Mammary epithelial cell (primary cell): ENCODE results near the gene BRF1.

Experiments
- EZH2 ChIP-seq: IDR thresholded peaks from 2 replicates; pipeline ENCODE4 v1.6.1; 2012; ENCODE audit warnings: low read length, inconsistent platforms, borderline replicate concordance
- TF ChIP-seq, protein P1 (sequence below), 2 donors: IDR thresholded peaks in 1 of 2; conservative IDR thresholded peaks in 1 of 2; 2 replicates each; pipeline ENCODE4 v1.5.1; 2011 to 2012; ENCODE audit warnings: inconsistent platforms in 2 of 2, low read length in 2 of 2, mild to moderate bottlenecking in 2 of 2, control low read depth in 1 of 2, low read depth in 1 of 2; ENCODE audit not compliant: insufficient read depth in 1 of 2; ENCODE audit errors: extremely low read depth in 1 of 2

DNA sequence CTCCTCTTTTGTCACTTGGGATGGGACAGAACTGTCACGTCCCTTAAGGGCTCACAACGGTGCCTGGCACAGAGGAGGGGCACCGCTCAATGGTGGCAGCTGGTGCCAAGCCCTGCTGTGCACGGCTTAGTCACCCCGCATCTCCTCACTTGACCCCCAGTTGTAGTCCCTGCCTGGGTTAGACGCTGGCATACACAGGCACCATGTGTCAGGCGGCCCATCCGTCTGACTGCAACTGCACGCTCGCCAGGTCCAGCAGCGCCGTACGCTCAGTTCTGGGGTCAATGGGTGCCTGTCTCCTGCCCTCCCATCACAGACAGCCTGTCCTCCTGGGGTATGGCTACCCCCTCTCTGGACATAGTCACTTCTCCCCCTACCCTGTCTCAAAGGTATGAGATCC, 12.2 kb upstream of the BRF1 start:
- TF ChIP-seq, protein P1, sequence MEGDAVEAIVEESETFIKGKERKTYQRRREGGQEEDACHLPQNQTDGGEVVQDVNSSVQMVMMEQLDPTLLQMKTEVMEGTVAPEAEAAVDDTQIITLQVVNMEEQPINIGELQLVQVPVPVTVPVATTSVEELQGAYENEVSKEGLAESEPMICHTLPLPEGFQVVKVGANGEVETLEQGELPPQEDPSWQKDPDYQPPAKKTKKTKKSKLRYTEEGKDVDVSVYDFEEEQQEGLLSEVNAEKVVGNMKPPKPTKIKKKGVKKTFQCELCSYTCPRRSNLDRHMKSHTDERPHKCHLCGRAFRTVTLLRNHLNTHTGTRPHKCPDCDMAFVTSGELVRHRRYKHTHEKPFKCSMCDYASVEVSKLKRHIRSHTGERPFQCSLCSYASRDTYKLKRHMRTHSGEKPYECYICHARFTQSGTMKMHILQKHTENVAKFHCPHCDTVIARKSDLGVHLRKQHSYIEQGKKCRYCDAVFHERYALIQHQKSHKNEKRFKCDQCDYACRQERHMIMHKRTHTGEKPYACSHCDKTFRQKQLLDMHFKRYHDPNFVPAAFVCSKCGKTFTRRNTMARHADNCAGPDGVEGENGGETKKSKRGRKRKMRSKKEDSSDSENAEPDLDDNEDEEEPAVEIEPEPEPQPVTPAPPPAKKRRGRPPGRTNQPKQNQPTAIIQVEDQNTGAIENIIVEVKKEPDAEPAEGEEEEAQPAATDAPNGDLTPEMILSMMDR (conservative IDR thresholded peaks at IDR 0.05 in 1 of 2, IDR thresholded peaks at IDR 0.05 in 1 of 2; ENCODE audit: extremely low read depth in 1 of 2, insufficient read depth in 1 of 2, low read depth in 1 of 2, low read length in 2 of 2): no peak
- no peak for TF ChIP-seq EZH2
